Neural progenitor cell (in vitro differentiated cells): ENCODE measurements around the gene PHF20.

ENCODE experiments used
- EZH2 ChIP-seq: fragments of 200-600 bp; sonication (generic); IDR thresholded peaks from 2 replicates; pipeline ENCODE4 v1.6.1; 2017; ENCODE audit warnings: antibody characterized with exemption, mild to moderate bottlenecking, moderate library complexity
- TF ChIP-seq, protein P1 (sequence below): fragments of 200-600 bp; sonication (generic); IDR thresholded peaks from 2 replicates; pipeline ENCODE4 v1.5.1; 2017; ENCODE audit warnings: antibody characterized with exemption, mild to moderate bottlenecking

GRCh38 chr20:35821807-35822242 lies 50.0 kb downstream of the PHF20 start:
- TF ChIP-seq, protein P1, sequence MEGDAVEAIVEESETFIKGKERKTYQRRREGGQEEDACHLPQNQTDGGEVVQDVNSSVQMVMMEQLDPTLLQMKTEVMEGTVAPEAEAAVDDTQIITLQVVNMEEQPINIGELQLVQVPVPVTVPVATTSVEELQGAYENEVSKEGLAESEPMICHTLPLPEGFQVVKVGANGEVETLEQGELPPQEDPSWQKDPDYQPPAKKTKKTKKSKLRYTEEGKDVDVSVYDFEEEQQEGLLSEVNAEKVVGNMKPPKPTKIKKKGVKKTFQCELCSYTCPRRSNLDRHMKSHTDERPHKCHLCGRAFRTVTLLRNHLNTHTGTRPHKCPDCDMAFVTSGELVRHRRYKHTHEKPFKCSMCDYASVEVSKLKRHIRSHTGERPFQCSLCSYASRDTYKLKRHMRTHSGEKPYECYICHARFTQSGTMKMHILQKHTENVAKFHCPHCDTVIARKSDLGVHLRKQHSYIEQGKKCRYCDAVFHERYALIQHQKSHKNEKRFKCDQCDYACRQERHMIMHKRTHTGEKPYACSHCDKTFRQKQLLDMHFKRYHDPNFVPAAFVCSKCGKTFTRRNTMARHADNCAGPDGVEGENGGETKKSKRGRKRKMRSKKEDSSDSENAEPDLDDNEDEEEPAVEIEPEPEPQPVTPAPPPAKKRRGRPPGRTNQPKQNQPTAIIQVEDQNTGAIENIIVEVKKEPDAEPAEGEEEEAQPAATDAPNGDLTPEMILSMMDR, result no peak
- no peak for TF ChIP-seq EZH2
